GM12874 (cell line): ENCODE measurements around the gene TGM2.

Experiments used
- TF ChIP-seq, protein P1 (sequence below): IDR thresholded peaks from 2 replicates; pipeline ENCODE4 v1.5.1; 2011; ENCODE audit warnings: low read depth, mild to moderate bottlenecking, control low read depth, low read length, moderate library complexity; ENCODE audit not compliant: insufficient read depth

TGM2 gene

DNA sequence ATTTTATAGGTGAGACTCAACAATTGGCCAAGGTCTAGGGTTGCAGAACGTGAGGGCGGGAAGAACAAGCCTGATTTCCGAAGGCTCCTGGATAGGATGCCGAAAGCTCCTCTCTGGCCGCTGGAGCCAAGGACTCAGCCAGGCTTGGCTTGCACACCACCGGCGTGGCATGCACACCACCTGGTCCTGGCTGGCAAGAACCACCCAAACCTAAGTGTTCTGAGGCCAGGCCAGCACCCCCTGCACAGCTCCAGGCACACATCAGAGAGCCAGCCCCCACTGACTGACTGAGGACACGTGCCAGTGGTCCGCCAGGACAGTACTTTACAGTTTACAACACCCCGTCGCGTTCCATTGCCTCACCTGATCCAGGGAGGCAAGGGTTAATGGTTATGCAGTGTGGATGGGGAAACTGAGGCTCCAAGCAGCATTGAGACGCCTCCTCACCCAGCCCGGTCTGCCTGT lies 414 bp downstream of the TGM2 start:
- TF ChIP-seq, protein P1, sequence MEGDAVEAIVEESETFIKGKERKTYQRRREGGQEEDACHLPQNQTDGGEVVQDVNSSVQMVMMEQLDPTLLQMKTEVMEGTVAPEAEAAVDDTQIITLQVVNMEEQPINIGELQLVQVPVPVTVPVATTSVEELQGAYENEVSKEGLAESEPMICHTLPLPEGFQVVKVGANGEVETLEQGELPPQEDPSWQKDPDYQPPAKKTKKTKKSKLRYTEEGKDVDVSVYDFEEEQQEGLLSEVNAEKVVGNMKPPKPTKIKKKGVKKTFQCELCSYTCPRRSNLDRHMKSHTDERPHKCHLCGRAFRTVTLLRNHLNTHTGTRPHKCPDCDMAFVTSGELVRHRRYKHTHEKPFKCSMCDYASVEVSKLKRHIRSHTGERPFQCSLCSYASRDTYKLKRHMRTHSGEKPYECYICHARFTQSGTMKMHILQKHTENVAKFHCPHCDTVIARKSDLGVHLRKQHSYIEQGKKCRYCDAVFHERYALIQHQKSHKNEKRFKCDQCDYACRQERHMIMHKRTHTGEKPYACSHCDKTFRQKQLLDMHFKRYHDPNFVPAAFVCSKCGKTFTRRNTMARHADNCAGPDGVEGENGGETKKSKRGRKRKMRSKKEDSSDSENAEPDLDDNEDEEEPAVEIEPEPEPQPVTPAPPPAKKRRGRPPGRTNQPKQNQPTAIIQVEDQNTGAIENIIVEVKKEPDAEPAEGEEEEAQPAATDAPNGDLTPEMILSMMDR: no peak

DNA sequence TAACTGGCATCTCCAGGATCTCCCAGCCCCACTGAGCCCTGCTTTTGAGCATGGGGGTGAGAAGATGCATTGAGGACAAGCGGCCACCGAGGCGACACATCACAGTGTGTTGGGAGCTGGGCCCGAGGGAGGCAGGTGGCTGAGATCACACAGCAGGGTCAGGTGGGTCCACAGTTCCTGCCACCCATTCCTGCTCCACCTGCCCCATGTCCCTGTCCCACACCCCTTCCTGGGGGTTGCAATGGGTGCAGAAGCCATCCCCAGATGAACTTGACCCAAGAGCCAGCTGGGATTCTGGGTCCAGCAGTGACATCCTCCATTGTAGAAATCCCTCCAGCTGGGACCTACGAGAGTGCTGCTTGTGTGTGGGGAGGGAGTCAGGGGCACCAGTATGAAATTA lies 1.0 kb downstream of the TGM2 start:
- TF ChIP-seq, protein P1: no peak

DNA sequence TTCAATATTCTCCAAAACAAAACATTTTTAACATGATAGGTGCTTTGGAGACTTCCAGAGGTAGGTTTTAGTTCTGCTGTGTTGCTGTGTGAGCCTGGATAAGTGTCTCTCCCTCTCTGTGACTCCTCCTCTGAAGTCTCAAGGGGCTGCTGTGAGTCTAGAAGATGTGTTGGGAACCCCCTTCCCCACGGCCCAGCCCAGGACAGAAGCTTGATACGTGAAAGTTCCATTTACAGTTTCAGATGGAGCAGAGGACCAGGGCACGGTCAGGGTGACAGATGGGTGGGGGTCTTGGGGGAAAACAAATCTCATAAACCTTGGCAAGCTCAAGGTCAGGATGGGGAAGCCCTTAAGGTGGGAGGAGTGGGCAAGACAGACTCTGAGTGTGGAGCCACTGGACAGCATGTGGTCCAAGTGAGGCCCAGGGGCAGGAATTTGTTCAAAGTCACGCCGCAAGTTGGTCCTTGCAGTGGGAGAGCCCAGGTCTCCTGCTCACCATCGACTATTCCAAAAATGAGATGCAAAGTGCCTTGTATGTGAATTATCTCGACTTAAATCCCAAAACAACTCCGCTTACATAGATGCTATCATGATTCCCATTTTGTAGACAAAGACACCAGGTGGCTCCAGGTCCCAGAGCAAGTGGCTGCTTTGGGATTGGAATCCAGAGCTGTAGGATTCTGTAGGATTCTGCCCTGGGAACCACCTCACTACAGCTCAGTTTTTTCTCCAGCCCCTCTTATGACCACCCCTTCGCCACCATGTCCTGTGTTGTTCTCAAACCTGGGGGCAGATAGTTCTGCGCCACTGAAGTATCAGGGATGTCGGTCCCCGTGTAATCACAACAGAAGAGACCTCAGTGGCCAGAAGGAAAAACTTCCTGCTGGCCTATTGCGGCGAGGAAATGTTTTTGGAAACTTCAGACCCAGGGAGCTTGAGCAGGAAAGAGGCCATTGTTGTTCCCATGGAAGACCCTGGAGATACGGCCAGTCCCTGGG lies 1.9 kb downstream of the TGM2 start:
- TF ChIP-seq, protein P1: no peak

DNA sequence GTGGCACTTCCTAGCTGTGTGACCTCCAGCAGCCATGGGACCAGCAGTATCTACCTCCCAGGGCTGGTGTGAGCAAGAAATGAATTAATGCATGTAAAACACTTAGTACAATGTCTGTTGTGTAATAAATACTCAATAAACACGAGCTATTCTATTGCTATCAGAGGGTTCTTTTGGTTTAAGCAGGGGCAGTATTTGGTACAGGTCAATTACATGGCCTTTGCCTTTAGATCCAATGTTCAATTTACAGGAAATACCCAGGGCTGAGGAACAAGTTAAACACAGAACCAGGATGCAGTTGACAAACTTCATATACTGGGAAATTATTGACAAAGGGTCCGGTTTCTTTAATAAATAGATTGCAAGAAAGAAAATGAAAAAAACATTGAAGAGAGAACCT lies 2.9 kb downstream of the TGM2 start:
- TF ChIP-seq, protein P1: no peak

DNA sequence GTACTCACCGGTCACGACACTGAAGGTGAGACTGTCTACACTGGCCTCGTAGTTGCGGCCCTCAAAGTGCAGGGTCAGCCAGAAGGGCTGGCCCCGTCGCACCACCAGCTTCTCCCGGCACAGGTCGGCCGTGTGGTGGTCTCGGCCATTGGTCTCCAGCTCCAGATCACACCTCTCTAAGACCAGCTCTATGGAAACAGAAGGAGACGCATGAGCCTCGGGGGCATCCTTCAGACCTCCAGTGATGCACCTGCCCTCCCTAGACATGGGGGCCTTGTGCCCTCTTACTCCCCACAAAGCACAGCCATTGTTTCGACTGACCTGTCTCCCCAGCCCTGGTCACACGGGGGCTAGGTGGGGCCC lies 3.7 kb downstream of the TGM2 start:
- TF ChIP-seq, protein P1: no peak

DNA sequence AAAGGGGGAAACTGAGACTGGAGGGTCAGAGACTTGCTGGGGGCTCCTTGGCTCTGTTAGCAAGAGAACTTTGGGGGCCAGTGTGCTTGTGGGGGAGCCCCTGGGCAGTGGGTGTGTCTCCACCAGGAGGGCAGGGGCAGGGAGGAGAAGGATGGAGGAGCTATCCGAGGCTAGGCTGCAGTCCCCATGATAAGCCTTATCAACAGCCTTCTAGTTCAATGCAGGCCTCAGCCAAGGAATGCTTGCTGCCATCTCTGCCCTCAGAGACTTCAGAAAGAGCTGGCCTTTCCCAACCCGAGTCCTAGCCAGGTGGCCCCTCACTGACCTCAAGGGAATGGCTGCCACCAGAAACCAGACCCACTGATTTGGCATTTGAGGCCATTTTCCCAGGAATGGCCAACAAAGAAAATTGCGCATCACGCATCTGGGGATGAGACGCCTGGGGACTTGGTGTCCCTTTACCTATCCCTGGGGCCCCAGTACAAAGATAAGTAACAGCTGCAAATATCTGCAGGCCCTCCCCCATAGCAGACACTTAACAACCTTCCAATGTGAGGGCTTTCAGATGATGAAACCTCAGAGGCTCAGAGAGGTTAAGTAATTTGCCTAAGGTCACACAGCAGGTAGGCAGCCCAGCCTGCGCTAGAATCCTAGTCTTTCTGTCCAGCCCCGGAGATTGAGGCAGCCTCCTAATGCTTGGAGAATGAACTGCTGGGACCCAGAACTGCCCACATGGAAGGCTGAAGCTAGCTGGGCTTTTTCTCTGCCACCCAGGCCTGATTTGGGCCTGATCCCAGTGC lies 4.9 kb downstream of the TGM2 start:
- TF ChIP-seq, protein P1: no peak

DNA sequence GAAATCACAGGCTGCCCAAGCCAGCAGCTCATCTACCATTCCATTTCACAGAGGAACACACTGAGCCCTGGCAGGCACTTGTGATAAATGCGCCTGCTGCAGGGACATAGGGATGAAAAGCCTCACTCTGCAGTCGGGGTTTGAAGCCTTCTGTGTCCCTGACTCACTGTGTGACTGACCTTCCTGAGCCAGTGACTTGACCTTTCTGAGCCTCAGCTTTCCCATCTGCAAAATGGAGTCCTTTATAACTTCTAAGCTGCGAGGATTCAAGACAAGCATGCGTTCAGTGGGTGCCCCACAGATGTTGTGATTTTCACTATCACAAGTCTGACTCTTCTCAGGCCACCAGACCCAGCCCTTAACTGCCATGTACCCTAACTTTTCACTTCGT lies 5.5 kb downstream of the TGM2 start:
- TF ChIP-seq, protein P1: no peak
